NCI-H82 treated with DMSO at 0.1 percent for 48 hours (cell line): Measurements from ENCODE around the gene LRRC56.

ENCODE experiments used
- DNase-seq: peaks from one replicate; lab custom pipeline; 2025; ENCODE audit not compliant: unreplicated experiment; lab: John Stamatoyannopoulos, UW

The LRRC56 gene

DNA sequence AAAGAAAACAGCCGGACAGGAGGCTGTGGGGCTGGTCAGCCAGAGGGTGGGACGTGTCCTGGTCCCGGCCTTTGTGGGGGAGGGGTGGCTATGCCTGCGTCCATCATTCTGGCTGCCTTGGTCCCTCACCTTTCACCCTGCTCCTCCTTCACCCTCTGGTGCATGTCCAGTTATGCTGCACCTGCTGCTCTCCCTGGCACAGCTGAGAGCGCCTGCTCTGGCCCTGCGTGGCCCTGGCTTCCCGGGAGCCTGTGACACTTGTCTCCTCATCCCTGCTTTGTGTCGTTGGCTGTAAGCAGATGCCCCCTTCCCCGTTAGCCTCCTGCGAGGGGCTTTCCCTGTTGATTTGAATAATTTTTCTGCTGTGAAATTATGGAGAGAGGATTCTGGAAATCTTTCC lies 55.6 kb downstream of the LRRC56 start:
- no peak for DNase-seq

GRCh38 chr11:593347-593746 lies 56.0 kb downstream of the LRRC56 start:
- no peak for DNase-seq

DNA sequence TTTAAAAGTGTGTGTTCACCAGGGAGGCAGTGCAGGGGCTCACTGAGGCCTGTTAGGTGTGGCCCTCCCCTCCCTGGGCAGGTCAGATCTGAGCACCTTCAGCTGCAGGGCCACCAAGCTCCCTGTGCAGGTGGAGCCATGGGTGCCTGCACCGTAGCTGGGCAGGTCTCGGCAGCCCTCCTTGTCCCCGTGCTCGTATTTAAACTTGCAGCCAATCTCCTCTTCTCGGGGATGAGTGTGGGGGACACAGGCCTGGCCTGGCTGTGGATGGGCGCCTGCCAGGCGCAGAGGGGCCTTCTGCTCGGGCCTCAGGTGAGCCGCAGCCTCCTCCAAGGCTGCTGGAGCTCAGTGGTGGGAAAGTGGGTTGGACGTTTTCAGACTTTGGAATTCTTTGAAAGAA lies 58.1 kb downstream of the LRRC56 start:
- DNase-seq, result no peak

- DNase-seq, result no peak
These were observed 59.0 kb downstream of the LRRC56 start for GRCh38 chr11:596374-596773.

GRCh38 chr11:597166-597725 lies 59.9 kb downstream of the LRRC56 start:
- no peak for DNase-seq

- DNase-seq, result no peak
These were observed 60.8 kb downstream of the LRRC56 start for GRCh38 chr11:598005-598680.

DNA sequence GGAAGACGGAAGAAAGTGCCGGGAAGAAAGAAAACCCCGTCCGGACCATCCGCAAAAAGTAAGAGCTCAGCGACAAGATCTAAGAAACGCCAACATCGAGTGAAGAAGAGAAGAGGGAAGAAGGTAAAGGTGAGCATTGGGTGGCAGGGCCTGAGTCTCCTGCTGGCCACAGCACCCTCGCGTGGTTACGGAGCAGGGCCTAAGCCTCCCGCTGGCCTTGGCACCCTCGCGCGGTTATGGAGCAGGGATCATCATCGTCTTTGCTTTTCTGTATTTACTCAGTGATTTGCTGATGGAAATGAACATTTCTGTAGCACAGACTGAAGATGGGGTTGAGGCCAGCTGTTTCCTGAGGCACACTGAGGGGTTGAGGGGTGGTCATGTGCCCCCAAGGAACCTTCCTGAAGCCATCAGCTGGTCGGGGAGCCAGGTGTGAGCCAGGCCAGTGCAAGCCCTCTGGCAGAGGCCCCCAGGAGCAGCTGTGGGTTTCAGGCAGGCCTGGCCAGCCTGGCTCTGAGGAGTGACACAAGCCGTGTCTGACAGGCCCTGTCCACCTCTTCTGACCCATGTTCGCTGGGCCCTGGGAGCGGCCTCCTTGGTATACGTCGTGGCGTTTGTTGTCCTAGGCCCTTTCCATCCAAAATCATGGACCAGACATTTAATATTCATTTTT lies 64.4 kb downstream of the LRRC56 start:
- no peak for DNase-seq

- DNase-seq, result no peak
These were observed 65.8 kb downstream of the LRRC56 start for GRCh38 chr11:603154-603553.
